MCF 10A (cell line): ENCODE results near the gene STT3B. TPM values are rescaled to one million over a fixed set of nuclear protein-coding genes. Genes with fewer than 3 reads are reported as not detected.

Experiments used
- BruUV-seq: library from RNA; stranded (reverse); fragments of 400-500 nt; replicated peaks from 2 replicates; lab custom pipeline; 2021; lab: Mats Ljungman, UMichigan
- CTCF ChIA-PET: fragments of 300-600 bp; sonication (Branson Sonifier 250); formaldehyde crosslinking; extraction: SDS; loops from one replicate; lab custom pipeline; 2021; ENCODE audit warnings: antibody characterized with exemption, inconsistent platforms; lab: Yijun Ruan, JAX
- POLR2A ChIA-PET: fragments of 300-600, 350-650 bp; sonication (Branson Sonifier 250); formaldehyde crosslinking; extraction: SDS; loops from one replicate; lab custom pipeline; 2020; ENCODE audit warnings: antibody characterized with exemption, inconsistent platforms; lab: Yijun Ruan, JAX
- DNase-seq: peaks from one replicate; pipeline ENCODE4 v3.0.0-alpha.2; 2018; ENCODE audit not compliant: unreplicated experiment
- H3K27ac Mint-ChIP-seq: one replicate; pipeline ENCODE4 v1.8.0; 2022; ENCODE audit warnings: mild to moderate bottlenecking, low read depth, mixed read lengths; ENCODE audit not compliant: unreplicated experiment
- H3K27me3 Mint-ChIP-seq: one replicate; pipeline ENCODE4 v1.8.0; 2022; ENCODE audit warnings: mixed read lengths; ENCODE audit not compliant: insufficient read depth, unreplicated experiment
- H3K36me3 Mint-ChIP-seq: one replicate; pipeline ENCODE4 v1.8.0; 2022; ENCODE audit warnings: mild to moderate bottlenecking, moderate library complexity, mixed read lengths; ENCODE audit not compliant: insufficient read depth, unreplicated experiment
- H3K4me1 Mint-ChIP-seq: one replicate; pipeline ENCODE4 v1.8.0; 2022; ENCODE audit warnings: mixed read lengths; ENCODE audit not compliant: insufficient read depth, unreplicated experiment
- H3K4me3 Mint-ChIP-seq: one replicate; pipeline ENCODE4 v1.8.0; 2022; ENCODE audit warnings: mild to moderate bottlenecking, moderate library complexity, mixed read lengths; ENCODE audit not compliant: unreplicated experiment
- H3K9me3 Mint-ChIP-seq: one replicate; pipeline ENCODE4 v1.8.0; 2022; ENCODE audit warnings: mixed read lengths; ENCODE audit not compliant: unreplicated experiment
- CTCF ChIP-seq: fragments of 200-600 bp; IDR thresholded peaks from one replicate; pipeline ENCODE4 v1.8.0; 2022; ENCODE audit warnings: antibody characterized with exemption, mild to moderate bottlenecking; ENCODE audit not compliant: unreplicated experiment
- intact Hi-C: fragments of 100-400 bp; cut with micrococcal nuclease; formaldehyde crosslinking; loops from 2 replicates; pipeline ENCODE4 v1.14.1; 2022
- total RNA-seq: library from RNA; stranded (reverse); gene quantifications from 2 replicates; pipeline ENCODE4 v1.2.3, GENCODE V29; 2022

The STT3B gene
- total RNA-seq, 1 experiment from 2014 or later: 118 TPM

- no peaks in the 10 kb centered on the region for H3K9me3 Mint-ChIP-seq
- intact Hi-C loops: no loop called here
- no TSS peak for BruUV-seq
These were observed 82.5 kb downstream of the STT3B start for GRCh38 chr3:31615071-31615875.

GRCh38 chr3:31616711-31617110, 84.0 kb downstream of the STT3B start:
- intact Hi-C loops: no loop called here
- POLR2A ChIA-PET: interaction anchor here (0.6 kb wide), 1 partner anchor 142 kb away, joined by 3 read pairs; no protein-coding TSS in a partner anchor

More at GRCh38 chr3:31615071-31615875, 82.5 kb downstream of the STT3B start:
- ChIA-PET CTCF (no interaction called here), POLR2A (interaction anchor here (1.3 kb wide), 1 partner anchor 82 kb away, joined by 3 read pairs; no protein-coding TSS in a partner anchor)
- no peak for TF ChIP-seq CTCF
- Mint-ChIP-seq H3K4me1 (peaks cover 16% of the 10 kb centered on the region), H3K36me3 (peaks cover 21% of the 10 kb centered on the region), H3K27ac (no peak overlapping the region), H3K27me3 (no peaks in the 10 kb centered on the region), H3K4me3 (no peak overlapping the region)
- DNase-seq: peak; percentile 22

GRCh38 chr3:31620656-31621055, 87.9 kb downstream of the STT3B start:
- CTCF ChIA-PET: no interaction called here
- Mint-ChIP-seq H3K27me3 (no peaks in the 10 kb centered on the region), H3K4me1 (no peaks in the 10 kb centered on the region), H3K36me3 (peaks cover 56% of the 10 kb centered on the region), H3K4me3 (no peak overlapping the region), H3K9me3 (no peaks in the 10 kb centered on the region), H3K27ac (no peak overlapping the region)
- BruUV-seq: no TSS peak
- DNase-seq: no peak
- no peak for TF ChIP-seq CTCF
- POLR2A ChIA-PET: interaction anchor here (1.1 kb wide), 1 partner anchor 13 kb away, joined by 5 read pairs; no protein-coding TSS in a partner anchor
- intact Hi-C loops: no loop called here

More at GRCh38 chr3:31616711-31617110, 84.0 kb downstream of the STT3B start:
- Mint-ChIP-seq H3K9me3 (no peaks in the 10 kb centered on the region), H3K27ac (no peak overlapping the region), H3K27me3 (no peaks in the 10 kb centered on the region), H3K36me3 (peaks cover 30% of the 10 kb centered on the region), H3K4me3 (no peak overlapping the region), H3K4me1 (peaks cover 10% of the 10 kb centered on the region)
- no peak for DNase-seq
- CTCF ChIA-PET: interaction anchor here (0.6 to 0.9 kb wide), 3 partner anchors 67 to 402 kb away, joined by 3 to 5 read pairs (median 3); no protein-coding TSS in a partner anchor
- no TSS peak for BruUV-seq
- no peak for TF ChIP-seq CTCF

- no peaks in the 10 kb centered on the region for H3K9me3 Mint-ChIP-seq
- H3K4me1 Mint-ChIP-seq: no peaks in the 10 kb centered on the region
- POLR2A ChIA-PET: interaction anchor here (0.7 to 1.1 kb wide), 3 partner anchors 12 to 513 kb away, joined by 3 to 5 read pairs (median 4); no protein-coding TSS in a partner anchor
- TSS peak; percentile 8 for BruUV-seq
- H3K27me3 Mint-ChIP-seq: no peaks in the 10 kb centered on the region
- peaks cover 63% of the 10 kb centered on the region for H3K36me3 Mint-ChIP-seq
- CTCF ChIA-PET: interaction anchor here (0.6 kb wide), 1 partner anchor 401 kb away, joined by 5 read pairs; no protein-coding TSS in a partner anchor
- no peak for TF ChIP-seq CTCF
- no peak overlapping the region for H3K27ac Mint-ChIP-seq
- intact Hi-C loops: no loop called here
- no peak overlapping the region for H3K4me3 Mint-ChIP-seq
- DNase-seq: no peak
These were observed 88.6 kb downstream of the STT3B start for GRCh38 chr3:31621314-31621713.
